H1 (cell line): ENCODE data around the gene PLA2G15. TPM values are rescaled to one million over a fixed set of nuclear protein-coding genes. Genes with fewer than 3 reads are reported as not detected.

Experiments used
- CTCF ChIA-PET: fragments of 300-600 bp; sonication (Branson Sonifier 250); formaldehyde crosslinking; loops from one replicate; lab custom pipeline; 2021; ENCODE audit not compliant: partially characterized antibody; lab: Charles Lee
- POLR2A ChIA-PET: fragments of 300-600 bp; sonication (Branson Sonifier 250); formaldehyde crosslinking; loops from one replicate; lab custom pipeline; 2021; ENCODE audit warnings: inconsistent platforms; ENCODE audit not compliant: partially characterized antibody; lab: Charles Lee
- DNase-seq, 2 experiments: peaks; one replicate each; pipeline versions ENCODE4 v3.0.0 to v3.0.0-alpha.2; 2010 to 2022; ENCODE audit warnings: low spot score in 2 of 2, low read depth in 1 of 2, mixed read lengths in 1 of 2
- FAIRE-seq: peaks from 2 replicates; lab custom pipeline; 2011; peaks lifted over from hg19 to GRCh38; lab: Jason Lieb, UNC
- H2AFZ ChIP-seq: 2 replicates; pipeline ENCODE4 v1.8.1; 2012; ENCODE audit warnings: low read length, inconsistent platforms
- H2AK5ac ChIP-seq: 2 replicates; pipeline ENCODE4 v1.6.1; 2013; ENCODE audit warnings: low read depth, low read length
- H2BK120ac ChIP-seq: replicated peaks from 2 replicates; pipeline ENCODE3; 2013; ENCODE audit warnings: low read depth, low read length, inconsistent platforms
- H2BK12ac ChIP-seq: 2 replicates; pipeline ENCODE4 v1.6.1; 2013; ENCODE audit warnings: low read depth, low read length
- H2BK15ac ChIP-seq: 2 replicates; pipeline ENCODE4 v1.6.1; 2013; ENCODE audit warnings: low read length
- H2BK20ac ChIP-seq: 2 replicates; pipeline ENCODE4 v1.6.1; 2013; ENCODE audit warnings: low read length
- H2BK5ac ChIP-seq: 2 replicates; pipeline ENCODE4 v1.6.1; 2013; ENCODE audit warnings: low read depth, low read length
- H3K14ac ChIP-seq: 2 replicates; pipeline ENCODE4 v1.6.1; 2013; ENCODE audit warnings: inconsistent platforms; ENCODE audit not compliant: insufficient read length
- H3K18ac ChIP-seq: 2 replicates; pipeline ENCODE4 v1.6.1; 2013; ENCODE audit warnings: low read length; ENCODE audit errors: extremely low read depth
- H3K23ac ChIP-seq: 2 replicates; pipeline ENCODE4 v1.6.1; 2013; ENCODE audit warnings: inconsistent platforms; ENCODE audit not compliant: insufficient read length
- H3K23me2 ChIP-seq: 2 replicates; pipeline ENCODE4 v1.6.1; 2013; ENCODE audit warnings: low read depth, low read length
- H3K27ac ChIP-seq: 2 replicates; pipeline ENCODE4 v1.6.1; 2011; ENCODE audit warnings: low read depth, low read length, inconsistent platforms
- H3K27me3 ChIP-seq, 4 experiments: replicated peaks in 1 of 4; 1 replicate in 1 of 4; 2 replicates in 3 of 4; pipeline versions ENCODE4 v1.6.1 to v1.8.1; 2011 to 2013; ENCODE audit warnings: low read length in 3 of 4, mild to moderate bottlenecking in 3 of 4, inconsistent platforms in 2 of 4, mixed read lengths in 2 of 4, moderate library complexity in 1 of 4; ENCODE audit not compliant: control insufficient read depth in 3 of 4, insufficient read depth in 3 of 4; ENCODE audit errors: extremely low read depth in 1 of 4
- H3K36me3 ChIP-seq, 4 experiments: 2 replicates each; pipeline versions ENCODE4 v1.6.1 to v1.8.1; 2011 to 2013; ENCODE audit warnings: mild to moderate bottlenecking in 4 of 4, low read length in 3 of 4, moderate library complexity in 2 of 4, control low read depth in 1 of 4, inconsistent platforms in 1 of 4; ENCODE audit not compliant: insufficient read depth in 4 of 4, control insufficient read depth in 2 of 4
- H3K4ac ChIP-seq: replicated peaks from 2 replicates; pipeline ENCODE3; 2013; ENCODE audit warnings: low read length, low read depth, mixed read lengths, inconsistent platforms; ENCODE audit not compliant: insufficient read length
- H3K4me1 ChIP-seq, 4 experiments: replicated peaks in 1 of 4; 1 replicate in 1 of 4; 2 replicates in 3 of 4; pipeline versions ENCODE4 v1.6.1 to v1.8.1; 2011 to 2013; ENCODE audit warnings: low read length in 3 of 4, inconsistent platforms in 2 of 4, mixed read lengths in 1 of 4; ENCODE audit not compliant: insufficient read depth in 4 of 4, control insufficient read depth in 3 of 4
- H3K4me2 ChIP-seq, 2 experiments: 2 replicates each; pipeline versions ENCODE4 v1.6.1 to v1.8.1; 2011 to 2013; ENCODE audit warnings: low read depth in 2 of 2, low read length in 2 of 2, control low read depth in 1 of 2, inconsistent platforms in 1 of 2, mild to moderate bottlenecking in 1 of 2; ENCODE audit not compliant: insufficient read depth in 1 of 2
- H3K4me3 ChIP-seq, 4 experiments: fragments of 200-600, 300-600 bp in 1 of 4; sonication (generic), shearing (Covaris generic), sonication (Bioruptor Twin) in 1 of 4; 2 replicates each; pipeline versions ENCODE4 v1.5.1 to v1.8.1; 2011 to 2016; ENCODE audit warnings: low read length in 4 of 4, low read depth in 3 of 4, control low read depth in 2 of 4, inconsistent platforms in 2 of 4, mild to moderate bottlenecking in 2 of 4, mixed read lengths in 1 of 4, moderate library complexity in 1 of 4; ENCODE audit not compliant: insufficient read depth in 2 of 4; ENCODE audit errors: extremely low read depth in 1 of 4
- H3K56ac ChIP-seq: replicated peaks from 2 replicates; pipeline ENCODE3; 2013; ENCODE audit warnings: low read depth, mild to moderate bottlenecking, mixed read lengths, low read length, inconsistent platforms; ENCODE audit not compliant: insufficient read length
- H3K79me1 ChIP-seq: 2 replicates; pipeline ENCODE4 v1.6.1; 2013; ENCODE audit warnings: low read depth, low read length, control low read depth
- H3K79me2 ChIP-seq, 2 experiments: 2 replicates each; pipeline versions ENCODE4 v1.6.1 to v1.8.1; 2012 to 2013; ENCODE audit warnings: low read length in 2 of 2, mild to moderate bottlenecking in 2 of 2, inconsistent platforms in 1 of 2; ENCODE audit not compliant: insufficient read depth in 2 of 2, control insufficient read depth in 1 of 2
- H3K9ac ChIP-seq, 4 experiments: replicated peaks in 1 of 4; 1 replicate in 1 of 4; 2 replicates in 3 of 4; pipeline versions ENCODE4 v1.6.1 to v1.8.1; 2011 to 2013; ENCODE audit warnings: low read depth in 3 of 4, low read length in 3 of 4, control low read depth in 2 of 4, mild to moderate bottlenecking in 2 of 4, moderate library complexity in 2 of 4, inconsistent platforms in 1 of 4; ENCODE audit errors: extremely low read depth in 1 of 4
- H3K9me3 ChIP-seq, 2 experiments: 2 replicates each; pipeline versions ENCODE4 v1.6.1 to v1.8.1; 2012 to 2013; ENCODE audit warnings: mild to moderate bottlenecking in 2 of 2, moderate library complexity in 2 of 2, control low read depth in 1 of 2, inconsistent platforms in 1 of 2, low read depth in 1 of 2, low read length in 1 of 2, mixed read lengths in 1 of 2; ENCODE audit not compliant: insufficient read depth in 2 of 2
- H4K20me1 ChIP-seq, 2 experiments: replicated peaks in 1 of 2; 2 replicates each; pipeline versions ENCODE3 to v1.8.1; 2011 to 2013; ENCODE audit warnings: inconsistent platforms in 2 of 2, low read length in 2 of 2, mild to moderate bottlenecking in 1 of 2; ENCODE audit not compliant: insufficient read depth in 2 of 2, control insufficient read depth in 1 of 2
- H4K5ac ChIP-seq: 2 replicates; pipeline ENCODE4 v1.6.1; 2013; ENCODE audit warnings: low read length, low read depth, mixed read lengths, inconsistent platforms; ENCODE audit not compliant: insufficient read length
- H4K8ac ChIP-seq: 2 replicates; pipeline ENCODE4 v1.8.0; 2013; ENCODE audit warnings: mild to moderate bottlenecking, moderate library complexity, low read length, inconsistent platforms; ENCODE audit not compliant: insufficient read depth; ENCODE audit errors: extremely low read depth
- H4K91ac ChIP-seq: replicated peaks from 2 replicates; pipeline ENCODE3; 2013; ENCODE audit warnings: low read length, mixed read lengths, inconsistent platforms; ENCODE audit not compliant: insufficient read length
- E2F6 ChIP-seq: IDR thresholded peaks from 2 replicates; pipeline ENCODE4 v1.6.1; 2012; ENCODE audit warnings: inconsistent platforms
- EP300 ChIP-seq, 2 experiments: IDR thresholded peaks; 1 replicate in 1 of 2; 2 replicates in 1 of 2; pipeline ENCODE4 v1.6.1; 2011 to 2012; ENCODE audit warnings: low read depth in 2 of 2, low read length in 2 of 2, mild to moderate bottlenecking in 2 of 2, borderline replicate concordance in 1 of 2, inconsistent platforms in 1 of 2, moderate library complexity in 1 of 2
- WGBS, 2 experiments: shearing (Covaris generic) in 1 of 2; methylation state at CpG; one replicate each; pipeline versions ENCODE4 v1.1.6 to v1.1.7; 2013 to 2015; ENCODE audit warnings: low lambda C conversion rate in 2 of 2, mixed read lengths in 2 of 2, inconsistent platforms in 1 of 2, low coverage in 1 of 2, missing lambda C conversion rate in 1 of 2; ENCODE audit not compliant: insufficient replicate concordance in 2 of 2, insufficient coverage in 1 of 2, insufficient read length in 1 of 2; ENCODE audit errors: extremely low coverage in 1 of 2, missing lambda C conversion rate in 1 of 2; 5-methylcytosine and 5-hydroxymethylcytosine counted together
- polyA plus RNA-seq, 7 experiments: library from polyadenylated mRNA; depleted of rRNA in 3 of 7; stranded (reverse) in 5 of 7; unstranded in 2 of 7; fragments of >200 nt in 5 of 7; fragments of 200-250 nt in 2 of 7; gene quantifications; 1 replicate in 5 of 7; 2 replicates in 1 of 7; 4 replicates in 1 of 7; pipeline versions ENCODE4 v1.2.1 to v1.2.3, GENCODE V29; 2011 to 2013; ENCODE audit warnings: missing spikeins in 2 of 7, mixed read lengths in 2 of 7
- total RNA-seq: library from RNA; stranded (reverse); fragmentation: NEBNext Ultra II Directional; extraction: Animal tissue kit (Norgen Biotek cat#: 25700); gene quantifications from 2 replicates; pipeline ENCODE4 v1.2.1, GENCODE V29; 2021

Gene PLA2G15
- total and polyA plus RNA-seq, 2 of the 8 experiments (the other 6 are each of a cell fraction or from before 2014, with no cell fraction given): 11.2 to 12.0 TPM

GRCh38 chr16:68250951-68251350, 5.8 kb downstream of the PLA2G15 start:
- Histone ChIP-seq H3K14ac (no peak overlapping the region), H4K20me1 (no peaks in the 10 kb centered on the region), H3K27ac (no peak overlapping the region), H3K79me1 (peaks cover 2% of the 10 kb centered on the region; the same call in 1 of the 2 replicates), H2AK5ac (no peak overlapping the region), H3K56ac (no peak overlapping the region), H3K4ac (no peak overlapping the region), H2BK5ac (no peak overlapping the region), H4K91ac (no peak overlapping the region), H3K23me2 (no peaks in the 10 kb centered on the region), H3K4me1 (no peaks in the 10 kb centered on the region; a peak in 1 of 7 replicates), H2BK20ac (no peak overlapping the region), H3K23ac (no peak overlapping the region), H3K9ac (no peak overlapping the region), H2BK120ac (no peak overlapping the region), H2BK15ac (no peak overlapping the region), H3K36me3 (no peaks in the 10 kb centered on the region), H3K79me2 (no peaks in the 10 kb centered on the region), H3K9me3 (no peaks in the 10 kb centered on the region), H3K18ac (no peak overlapping the region), H2AFZ (no peak overlapping the region), H3K4me2 (no peak overlapping the region), H4K5ac (no peak overlapping the region), H3K27me3 (peaks cover 0 to 2% (median 0%) of the 10 kb centered on the region in 4 experiments; a peak in 3 of 7 replicates), H2BK12ac (no peak overlapping the region), H4K8ac (no peak overlapping the region), H3K4me3 (no peak overlapping the region)
- CTCF ChIA-PET: interaction anchor here (1.4 to 6.2 kb wide), 2 partner anchors 10 to 61 kb away, joined by 4 to 108 read pairs; partner anchors contain the start of gene SLC7A6
- DNase-seq (no peak), FAIRE-seq (no peak)
- TF ChIP-seq E2F6 (no peak), EP300 (IDR thresholded peaks at IDR 0.05; ENCODE audit: borderline replicate concordance in 1 of 2, low read depth in 2 of 2, low read length in 2 of 2) (no peak)
- WGBS, 2 experiments: 92% methylated on average over 6 of the region's 6 CpGs; no CpG with 5 or more reads in 1 of the 2 experiments
- POLR2A ChIA-PET: interaction anchor here (1.1 to 3.7 kb wide), 4 partner anchors 10 to 60 kb away, joined by 3 to 10 read pairs (median 4); partner anchors contain the start of genes PRMT7 and SLC7A6OS
